Nephron (organoid): ENCODE results near the gene ME2.
A peak's percentile ranks its signal among the peaks of the same experiment; 100 is the strongest.

Source experiments
- H3K27ac Mint-ChIP-seq, 3 experiments: 2 replicates each; pipeline ENCODE4 v1.8.0; 2020; ENCODE audit warnings: mixed read lengths in 3 of 3, mild to moderate bottlenecking in 2 of 3, moderate library complexity in 1 of 3
- H3K27me3 Mint-ChIP-seq: 2 replicates; pipeline ENCODE4 v1.8.0; 2021; ENCODE audit warnings: low read depth, mild to moderate bottlenecking, moderate library complexity, mixed read lengths
- H3K36me3 Mint-ChIP-seq: 2 replicates; pipeline ENCODE4 v1.8.0; 2020; ENCODE audit warnings: low read depth, mixed read lengths
- H3K4me1 Mint-ChIP-seq: 2 replicates; pipeline ENCODE4 v1.8.0; 2020; ENCODE audit warnings: mixed read lengths
- H3K4me3 Mint-ChIP-seq, 3 experiments: 2 replicates each; pipeline ENCODE4 v1.8.0; 2020; ENCODE audit warnings: mild to moderate bottlenecking in 3 of 3, mixed read lengths in 3 of 3, moderate library complexity in 2 of 3
- H3K9me3 Mint-ChIP-seq: 2 replicates; pipeline ENCODE4 v1.8.0; 2020; ENCODE audit warnings: mixed read lengths
- TF ChIP-seq, protein P1 (sequence below), 3 experiments: fragments of 200-600 bp; sonication (generic); IDR thresholded peaks; one replicate each; pipeline ENCODE4 v1.5.0; 2021; ENCODE audit warnings: antibody characterized with exemption in 3 of 3; ENCODE audit not compliant: unreplicated experiment in 3 of 3

The ME2 gene

DNA sequence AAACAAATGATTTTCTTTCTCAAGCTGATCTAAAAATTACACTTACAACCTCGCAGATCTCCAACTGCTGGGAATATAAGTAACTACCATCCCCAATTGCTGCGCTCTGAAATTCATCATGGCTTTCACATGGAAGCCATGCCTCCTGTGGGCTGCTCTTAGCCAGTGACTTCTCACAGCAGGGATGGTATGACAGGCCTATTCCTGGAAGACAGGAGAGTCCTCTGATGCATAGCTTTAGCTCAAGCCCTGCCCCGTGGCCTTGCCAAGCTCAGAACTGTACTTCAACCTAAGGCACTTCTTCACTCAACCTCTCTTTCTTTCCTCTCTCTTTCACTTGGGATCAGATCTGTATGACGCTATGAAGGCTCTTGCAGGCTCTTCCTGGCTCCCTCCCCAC lies 76.3 kb downstream of the ME2 start:
- H3K36me3 Mint-ChIP-seq = no peaks in the 10 kb centered on the region
- TF ChIP-seq, protein P1, sequence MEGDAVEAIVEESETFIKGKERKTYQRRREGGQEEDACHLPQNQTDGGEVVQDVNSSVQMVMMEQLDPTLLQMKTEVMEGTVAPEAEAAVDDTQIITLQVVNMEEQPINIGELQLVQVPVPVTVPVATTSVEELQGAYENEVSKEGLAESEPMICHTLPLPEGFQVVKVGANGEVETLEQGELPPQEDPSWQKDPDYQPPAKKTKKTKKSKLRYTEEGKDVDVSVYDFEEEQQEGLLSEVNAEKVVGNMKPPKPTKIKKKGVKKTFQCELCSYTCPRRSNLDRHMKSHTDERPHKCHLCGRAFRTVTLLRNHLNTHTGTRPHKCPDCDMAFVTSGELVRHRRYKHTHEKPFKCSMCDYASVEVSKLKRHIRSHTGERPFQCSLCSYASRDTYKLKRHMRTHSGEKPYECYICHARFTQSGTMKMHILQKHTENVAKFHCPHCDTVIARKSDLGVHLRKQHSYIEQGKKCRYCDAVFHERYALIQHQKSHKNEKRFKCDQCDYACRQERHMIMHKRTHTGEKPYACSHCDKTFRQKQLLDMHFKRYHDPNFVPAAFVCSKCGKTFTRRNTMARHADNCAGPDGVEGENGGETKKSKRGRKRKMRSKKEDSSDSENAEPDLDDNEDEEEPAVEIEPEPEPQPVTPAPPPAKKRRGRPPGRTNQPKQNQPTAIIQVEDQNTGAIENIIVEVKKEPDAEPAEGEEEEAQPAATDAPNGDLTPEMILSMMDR (IDR thresholded peaks at IDR 0.05; ENCODE audit: unreplicated experiment in 3 of 3) = no peak
- no peaks in the 10 kb centered on the region for H3K9me3 Mint-ChIP-seq
- H3K4me3 Mint-ChIP-seq = no peak overlapping the region
- no peaks in the 10 kb centered on the region for H3K27me3 Mint-ChIP-seq
- H3K4me1 Mint-ChIP-seq = no peaks in the 10 kb centered on the region
- no peak overlapping the region for H3K27ac Mint-ChIP-seq

DNA sequence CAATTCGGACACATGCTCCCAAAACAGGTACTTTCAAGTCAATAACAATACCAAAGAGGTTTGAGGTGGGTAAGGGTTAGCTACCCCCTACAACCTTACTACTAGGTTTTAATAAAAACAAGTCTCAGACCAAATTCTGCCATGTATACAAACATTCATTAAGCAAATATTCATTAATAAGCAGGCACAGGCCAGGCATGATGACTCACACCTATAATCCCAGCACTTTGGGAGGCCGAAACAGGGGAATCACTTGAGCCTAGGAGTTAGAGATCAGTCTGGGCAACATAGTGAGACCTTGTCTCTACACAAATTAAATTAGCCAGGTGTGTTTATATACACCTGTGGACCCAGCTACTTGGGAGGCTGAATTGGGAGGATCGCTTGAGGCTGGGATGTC lies 77.2 kb downstream of the ME2 start:
- Mint-ChIP-seq H3K9me3 (peaks cover 4% of the 10 kb centered on the region), H3K27me3 (no peaks in the 10 kb centered on the region), H3K36me3 (no peaks in the 10 kb centered on the region)

DNA sequence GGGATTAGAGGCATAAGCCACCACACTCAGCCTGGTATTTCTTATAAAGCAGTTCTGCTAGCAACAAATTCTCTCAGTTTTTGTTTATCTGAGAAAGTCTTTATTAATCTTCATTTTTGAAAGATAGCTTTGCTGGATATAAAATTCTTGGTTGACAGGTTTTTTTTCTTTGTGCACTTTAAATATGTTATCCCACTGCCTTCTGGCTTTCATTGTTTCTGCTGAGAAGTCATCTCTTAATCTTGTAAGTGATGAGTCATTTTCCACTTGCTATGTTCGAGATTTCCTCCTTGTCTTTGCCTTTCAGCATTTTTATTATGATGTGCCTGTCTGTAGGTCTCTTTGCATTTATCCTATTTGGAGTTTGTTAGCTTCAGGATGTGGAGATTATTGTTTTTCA lies 83.1 kb downstream of the ME2 start:
- Mint-ChIP-seq H3K4me3 (no peak overlapping the region), H3K27ac (no peak overlapping the region), H3K9me3 (peaks cover 25% of the 10 kb centered on the region), H3K36me3 (peaks cover 12% of the 10 kb centered on the region), H3K4me1 (no peaks in the 10 kb centered on the region), H3K27me3 (no peaks in the 10 kb centered on the region)
- TF ChIP-seq, protein P1 (IDR thresholded peaks at IDR 0.05; ENCODE audit: unreplicated experiment in 3 of 3) = no peak

More for the DNA sequence above, 77.2 kb downstream of the ME2 start:
- H3K4me3 Mint-ChIP-seq = no peak overlapping the region
- H3K4me1 Mint-ChIP-seq = no peaks in the 10 kb centered on the region
- TF ChIP-seq, protein P1 (IDR thresholded peaks at IDR 0.05; ENCODE audit: unreplicated experiment in 3 of 3) = no peak
- H3K27ac Mint-ChIP-seq = no peak overlapping the region

DNA sequence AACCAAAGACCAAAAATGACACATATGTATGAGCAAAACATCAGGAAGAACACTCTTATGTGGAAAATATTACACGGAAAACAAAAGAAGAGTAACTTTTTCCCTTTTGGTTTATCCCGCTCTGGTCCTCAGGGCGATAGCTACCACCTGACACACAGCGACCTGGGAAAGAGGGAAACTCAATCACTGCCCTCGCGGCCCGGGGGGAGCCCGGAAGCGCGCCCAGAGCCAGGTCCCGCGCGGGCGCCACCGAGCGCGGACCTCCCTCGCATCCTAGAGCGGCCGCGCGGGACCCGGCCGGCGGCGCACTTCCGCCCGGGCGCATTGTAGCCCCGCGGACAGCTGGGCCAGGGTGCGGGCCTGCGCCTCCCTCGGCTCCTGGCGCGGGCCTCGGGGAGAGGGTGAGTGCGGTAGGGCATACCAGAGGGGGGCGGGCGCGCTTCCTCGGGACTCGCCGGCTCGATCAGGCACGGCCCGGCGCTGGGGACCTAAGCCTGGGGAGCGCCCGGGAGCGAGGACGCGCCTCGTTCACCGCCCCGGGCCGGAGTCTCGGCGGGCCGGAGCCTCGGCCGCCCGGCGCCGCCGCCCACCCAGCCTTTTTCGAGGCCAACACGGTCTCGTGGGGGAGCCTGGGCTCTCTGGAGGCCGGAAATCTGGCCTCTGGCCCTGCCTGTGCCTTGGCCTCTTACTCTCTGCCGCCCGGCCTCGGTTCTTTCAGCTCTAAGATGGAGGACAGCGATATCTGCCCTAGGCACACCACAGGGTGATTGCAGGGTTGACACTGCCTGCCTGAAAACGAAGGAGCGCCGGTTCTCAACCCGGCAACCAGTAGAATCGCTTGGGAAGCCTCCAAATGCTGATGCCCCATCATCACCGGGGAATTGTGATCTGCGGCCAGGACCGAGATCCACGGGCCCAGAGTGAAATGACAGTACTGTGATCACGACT lies 89.1 kb downstream of the ME2 start, which contains the start of gene ELAC1:
Gene ELAC1 (plus strand): TSS at position 327 of the 948 bp plus-strand sequence. CDS start 6,365 bp downstream, outside the sequence.
- Mint-ChIP-seq H3K27ac (peak within 1 kb of the TSS; percentile 96 to 99 (median 97)), H3K4me1 (peaks cover 16% of the 10 kb centered on the region), H3K4me3 (peak within 1 kb of the TSS; percentile 80 to 93 (median 92)), H3K27me3 (no peaks in the 10 kb centered on the region), H3K36me3 (peaks cover 5% of the 10 kb centered on the region), H3K9me3 (peaks cover 12% of the 10 kb centered on the region)
- TF ChIP-seq, protein P1 (IDR thresholded peaks at IDR 0.05; ENCODE audit: unreplicated experiment in 3 of 3) = peak in 1 of 3 experiments; percentile 16

DNA sequence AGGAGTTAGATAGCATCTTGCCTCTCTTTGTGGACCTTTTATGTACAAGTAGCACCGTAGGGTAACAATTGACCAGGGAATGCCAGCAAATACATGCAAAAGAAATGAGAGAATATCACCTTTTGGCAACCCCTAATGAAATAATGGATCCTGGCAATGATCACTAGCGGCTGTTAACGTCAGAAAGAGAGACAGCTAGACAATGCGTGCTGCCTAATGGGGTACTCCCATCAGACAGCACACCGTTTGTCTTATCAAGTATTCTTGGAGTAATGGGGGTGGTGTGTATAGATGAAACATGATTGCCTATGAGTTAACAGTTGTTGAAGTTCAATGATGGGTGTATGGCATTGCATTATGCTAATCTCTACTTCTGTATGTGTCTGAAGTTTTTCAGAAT lies 90.5 kb downstream of the ME2 start:
- Mint-ChIP-seq H3K36me3 (peaks cover 5% of the 10 kb centered on the region), H3K9me3 (no peaks in the 10 kb centered on the region), H3K4me1 (peaks cover 16% of the 10 kb centered on the region), H3K4me3 (peak overlapping the region; percentile 79 to 93 (median 88)), H3K27ac (peak overlapping the region; percentile 79 to 92 (median 92)), H3K27me3 (no peaks in the 10 kb centered on the region)
- TF ChIP-seq, protein P1 (IDR thresholded peaks at IDR 0.05; ENCODE audit: unreplicated experiment in 3 of 3) = no peak
